Smooth muscle cell (in vitro differentiated cells): ENCODE data around the gene GSTP1. TPM values are rescaled to one million over a fixed set of nuclear protein-coding genes. Genes with fewer than 3 reads are reported as not detected.

ENCODE experiments used
- DNase-seq: peaks from one replicate; lab custom pipeline; 2025; ENCODE audit not compliant: unreplicated experiment; lab: John Stamatoyannopoulos, UW
- H2AFZ ChIP-seq: fragments of 200-600 bp; sonication (generic); 2 replicates; pipeline ENCODE4 v1.6.0; 2016; ENCODE audit warnings: antibody characterized with exemption, low read depth, mild to moderate bottlenecking
- H3F3A ChIP-seq: fragments of 200-600 bp; sonication (generic); 2 replicates; pipeline ENCODE4 v1.6.0; 2017; ENCODE audit warnings: antibody characterized with exemption, low read depth
- H3K27ac ChIP-seq: fragments of 200-600 bp; sonication (generic); 2 replicates; pipeline ENCODE4 v1.5.1; 2016; ENCODE audit warnings: low read depth, mild to moderate bottlenecking
- H3K27me3 ChIP-seq: fragments of 200-600 bp; sonication (generic); 2 replicates; pipeline ENCODE4 v1.6.1; 2016; ENCODE audit warnings: low read depth, mild to moderate bottlenecking
- H3K36me3 ChIP-seq: fragments of 200-600 bp; sonication (generic); 2 replicates; pipeline ENCODE4 v1.5.1; 2016; ENCODE audit warnings: low read depth
- H3K4me1 ChIP-seq: fragments of 200-600 bp; sonication (generic); 2 replicates; pipeline ENCODE4 v1.5.1; 2016; ENCODE audit warnings: low read depth
- H3K4me2 ChIP-seq: fragments of 200-600 bp; sonication (generic); 2 replicates; pipeline ENCODE4 v1.6.0; 2016; ENCODE audit warnings: mild to moderate bottlenecking
- H3K4me3 ChIP-seq: fragments of 200-600 bp; sonication (generic); 2 replicates; pipeline ENCODE4 v1.5.1; 2016; ENCODE audit warnings: mild to moderate bottlenecking
- H3K79me2 ChIP-seq: fragments of 200-600 bp; sonication (generic); 2 replicates; pipeline ENCODE4 v1.6.0; 2016; ENCODE audit warnings: low read depth, mild to moderate bottlenecking
- H3K9ac ChIP-seq: fragments of 200-600 bp; sonication (generic); 2 replicates; pipeline ENCODE4 v1.6.0; 2016; ENCODE audit warnings: low read depth
- H3K9me3 ChIP-seq: fragments of 200-600 bp; sonication (generic); replicated peaks from 2 replicates; pipeline ENCODE4 v1.5.1; 2016; ENCODE audit warnings: low read depth
- H4K20me1 ChIP-seq: fragments of 200-600 bp; sonication (generic); 2 replicates; pipeline ENCODE4 v1.6.0; 2016; ENCODE audit warnings: low read depth
- CTCF ChIP-seq: fragments of 200-600 bp; sonication (generic); IDR thresholded peaks from 2 replicates; pipeline ENCODE4 v1.5.1; 2017; ENCODE audit warnings: borderline replicate concordance, mild to moderate bottlenecking, antibody characterized with exemption; ENCODE audit not compliant: insufficient read depth, poor library complexity, severe bottlenecking
- WGBS: methylation state at CpG from one replicate; pipeline ENCODE4 v1.1.7; 2016; ENCODE audit warnings: low lambda C conversion rate; 5-methylcytosine and 5-hydroxymethylcytosine counted together
- polyA plus RNA-seq: library from polyadenylated mRNA; unstranded; fragments of >200 nt; fragmentation: Nextera tagmentation; extraction: Ambion mirVana; gene quantifications from 2 replicates; pipeline ENCODE4 v1.2.1, GENCODE V29; 2016
- total RNA-seq: library from RNA; depleted of rRNA; stranded (reverse); fragments of >200 nt; gene quantifications from 2 replicates; pipeline ENCODE4 v1.2.3, GENCODE V29; 2014

Gene GSTP1
- total and polyA plus RNA-seq, 2 experiments from 2014 or later, result 874 to 1,489 TPM

GRCh38 chr11:67542169-67542568 is 41.4 kb upstream of the GSTP1 start:
- Histone ChIP-seq H3K4me3 (no peak overlapping the region), H3K4me2 (no peak overlapping the region), H3K9ac (no peak overlapping the region), H3K4me1 (no peaks in the 10 kb centered on the region), H3K9me3 (no peaks in the 10 kb centered on the region), H3F3A (no peaks in the 10 kb centered on the region), H4K20me1 (no peaks in the 10 kb centered on the region), H3K79me2 (no peaks in the 10 kb centered on the region), H3K36me3 (no peaks in the 10 kb centered on the region), H3K27me3 (no peaks in the 10 kb centered on the region), H3K27ac (no peak overlapping the region), H2AFZ (no peak overlapping the region)
- no peak for TF ChIP-seq CTCF
- WGBS, result 84% methylated on average over 3 of the region's 3 CpGs
- no peak for DNase-seq

GRCh38 chr11:67542971-67543370 is 40.6 kb upstream of the GSTP1 start:
- no peaks in the 10 kb centered on the region for H3K27me3 ChIP-seq
- DNase-seq, result no peak
- no peak overlapping the region for H3K9ac ChIP-seq
- H3K4me3 ChIP-seq, result no peak overlapping the region
- no peaks in the 10 kb centered on the region for H3K4me1 ChIP-seq
- 81% methylated on average over 7 of the region's 7 CpGs for WGBS
- H4K20me1 ChIP-seq, result no peaks in the 10 kb centered on the region
- H3K36me3 ChIP-seq, result no peaks in the 10 kb centered on the region
- H3F3A ChIP-seq, result no peaks in the 10 kb centered on the region
- H3K4me2 ChIP-seq, result no peak overlapping the region
- H3K27ac ChIP-seq, result no peak overlapping the region
- H3K9me3 ChIP-seq, result no peaks in the 10 kb centered on the region
- no peak for TF ChIP-seq CTCF
- no peak overlapping the region for H2AFZ ChIP-seq
- H3K79me2 ChIP-seq, result no peaks in the 10 kb centered on the region

GRCh38 chr11:67543585-67543984 is 40.0 kb upstream of the GSTP1 start:
- 83% methylated on average over 2 of the region's 2 CpGs for WGBS
- Histone ChIP-seq H3F3A (no peaks in the 10 kb centered on the region), H3K27ac (no peak overlapping the region), H3K4me3 (no peak overlapping the region), H3K79me2 (no peaks in the 10 kb centered on the region), H3K4me1 (no peaks in the 10 kb centered on the region), H3K27me3 (no peaks in the 10 kb centered on the region), H3K9ac (no peak overlapping the region), H3K4me2 (no peak overlapping the region), H4K20me1 (no peaks in the 10 kb centered on the region), H3K9me3 (no peaks in the 10 kb centered on the region), H2AFZ (no peak overlapping the region), H3K36me3 (no peaks in the 10 kb centered on the region)
- no peak for TF ChIP-seq CTCF
- DNase-seq, result no peak

GRCh38 chr11:67544616-67545242 is 38.9 kb upstream of the GSTP1 start:
- no peak for TF ChIP-seq CTCF
- Histone ChIP-seq H3K9me3 (no peaks in the 10 kb centered on the region), H3F3A (no peaks in the 10 kb centered on the region), H4K20me1 (no peaks in the 10 kb centered on the region), H3K27me3 (no peaks in the 10 kb centered on the region), H3K79me2 (no peaks in the 10 kb centered on the region), H3K4me3 (no peak overlapping the region), H3K4me2 (no peak overlapping the region), H3K9ac (no peak overlapping the region), H2AFZ (no peak overlapping the region), H3K4me1 (no peaks in the 10 kb centered on the region), H3K36me3 (no peaks in the 10 kb centered on the region), H3K27ac (no peak overlapping the region)
- 93% methylated on average over 10 of the region's 10 CpGs for WGBS
- DNase-seq, result no peak
